ENCODE results near the gene TRUB2. TPM values are rescaled to one million over a fixed set of nuclear protein-coding genes. Genes with fewer than 3 reads are reported as not detected.

TRUB2 gene
- total RNA-seq, 1 experiment from 2014 or later: 42.1 TPM

GRCh38 chr9:128276008-128276573, 46.2 kb downstream of the TRUB2 start, which contains the start of gene SWI5:
SWI5 (plus strand) TSS chr9:128276276.
- Histone ChIP-seq H2AFZ (ENCODE audit: low read depth, low read length, poor library complexity, severe bottlenecking) (no peak within 1 kb of the TSS), H3K9ac (ENCODE audit: low read length) (peak within 1 kb of the TSS; percentile 98), H4K20me1 (ENCODE audit: insufficient read depth) (no peaks in the 10 kb centered on the region), H3K36me3 (ENCODE audit: control insufficient read depth in 1 of 2, insufficient read depth in 2 of 2, low read length in 2 of 2) (peaks cover 7 to 8% of the 10 kb centered on the region in 2 experiments; a peak in 2 of 4 replicates), H3K9me2 (ENCODE audit: insufficient read depth) (no peaks in the 10 kb centered on the region), H3K4me1 (ENCODE audit: control insufficient read depth in 1 of 2, insufficient read depth in 2 of 2, low read length in 2 of 2) (peaks cover 17 to 32% of the 10 kb centered on the region in 2 experiments), H3K4me2 (ENCODE audit: low read length) (peak within 1 kb of the TSS; percentile 99), H3K9me3 (ENCODE audit: control insufficient read depth in 1 of 2, insufficient read depth in 1 of 2, low read depth in 1 of 2, low read length in 2 of 2) (no peaks in the 10 kb centered on the region), H3K27me3 (ENCODE audit: insufficient read depth, low read length) (no peaks in the 10 kb centered on the region), H3K4me3 (replicated peaks in 1 of 2; ENCODE audit: low read depth in 1 of 2, low read length in 2 of 2) (peak within 1 kb of the TSS; percentile 93 to 99), H3K79me2 (ENCODE audit: insufficient read depth, low read length) (peaks cover 23% of the 10 kb centered on the region), H3K27ac (ENCODE audit: low read depth, low read length) (peak within 1 kb of the TSS; percentile 92)
- TF ChIP-seq, protein P1, sequence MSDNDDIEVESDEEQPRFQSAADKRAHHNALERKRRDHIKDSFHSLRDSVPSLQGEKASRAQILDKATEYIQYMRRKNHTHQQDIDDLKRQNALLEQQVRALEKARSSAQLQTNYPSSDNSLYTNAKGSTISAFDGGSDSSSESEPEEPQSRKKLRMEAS (IDR thresholded peaks at IDR 0.05): no peak
- peak; percentile 93 for TF ChIP-seq POLR2A (IDR thresholded peaks at IDR 0.05; ENCODE audit: borderline replicate concordance, extremely low read depth, insufficient read depth, insufficient read length)
- TF ChIP-seq ZNF274 (IDR thresholded peaks at IDR 0.05; ENCODE audit: low read depth, low read length): no peak
- no peak for TF ChIP-seq EZH2phosphoT487 (IDR thresholded peaks at IDR 0.05; ENCODE audit: borderline replicate concordance)
- TF ChIP-seq FOSL1 (IDR thresholded peaks at IDR 0.05; ENCODE audit: low read depth): no peak
- no peak for TF ChIP-seq ELF1 (IDR thresholded peaks at IDR 0.05; ENCODE audit: borderline replicate concordance, low read depth)
- TF ChIP-seq, protein P2, sequence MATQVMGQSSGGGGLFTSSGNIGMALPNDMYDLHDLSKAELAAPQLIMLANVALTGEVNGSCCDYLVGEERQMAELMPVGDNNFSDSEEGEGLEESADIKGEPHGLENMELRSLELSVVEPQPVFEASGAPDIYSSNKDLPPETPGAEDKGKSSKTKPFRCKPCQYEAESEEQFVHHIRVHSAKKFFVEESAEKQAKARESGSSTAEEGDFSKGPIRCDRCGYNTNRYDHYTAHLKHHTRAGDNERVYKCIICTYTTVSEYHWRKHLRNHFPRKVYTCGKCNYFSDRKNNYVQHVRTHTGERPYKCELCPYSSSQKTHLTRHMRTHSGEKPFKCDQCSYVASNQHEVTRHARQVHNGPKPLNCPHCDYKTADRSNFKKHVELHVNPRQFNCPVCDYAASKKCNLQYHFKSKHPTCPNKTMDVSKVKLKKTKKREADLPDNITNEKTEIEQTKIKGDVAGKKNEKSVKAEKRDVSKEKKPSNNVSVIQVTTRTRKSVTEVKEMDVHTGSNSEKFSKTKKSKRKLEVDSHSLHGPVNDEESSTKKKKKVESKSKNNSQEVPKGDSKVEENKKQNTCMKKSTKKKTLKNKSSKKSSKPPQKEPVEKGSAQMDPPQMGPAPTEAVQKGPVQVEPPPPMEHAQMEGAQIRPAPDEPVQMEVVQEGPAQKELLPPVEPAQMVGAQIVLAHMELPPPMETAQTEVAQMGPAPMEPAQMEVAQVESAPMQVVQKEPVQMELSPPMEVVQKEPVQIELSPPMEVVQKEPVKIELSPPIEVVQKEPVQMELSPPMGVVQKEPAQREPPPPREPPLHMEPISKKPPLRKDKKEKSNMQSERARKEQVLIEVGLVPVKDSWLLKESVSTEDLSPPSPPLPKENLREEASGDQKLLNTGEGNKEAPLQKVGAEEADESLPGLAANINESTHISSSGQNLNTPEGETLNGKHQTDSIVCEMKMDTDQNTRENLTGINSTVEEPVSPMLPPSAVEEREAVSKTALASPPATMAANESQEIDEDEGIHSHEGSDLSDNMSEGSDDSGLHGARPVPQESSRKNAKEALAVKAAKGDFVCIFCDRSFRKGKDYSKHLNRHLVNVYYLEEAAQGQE (IDR thresholded peaks at IDR 0.05; ENCODE audit: low read depth): no peak
- TF ChIP-seq, protein P3, sequence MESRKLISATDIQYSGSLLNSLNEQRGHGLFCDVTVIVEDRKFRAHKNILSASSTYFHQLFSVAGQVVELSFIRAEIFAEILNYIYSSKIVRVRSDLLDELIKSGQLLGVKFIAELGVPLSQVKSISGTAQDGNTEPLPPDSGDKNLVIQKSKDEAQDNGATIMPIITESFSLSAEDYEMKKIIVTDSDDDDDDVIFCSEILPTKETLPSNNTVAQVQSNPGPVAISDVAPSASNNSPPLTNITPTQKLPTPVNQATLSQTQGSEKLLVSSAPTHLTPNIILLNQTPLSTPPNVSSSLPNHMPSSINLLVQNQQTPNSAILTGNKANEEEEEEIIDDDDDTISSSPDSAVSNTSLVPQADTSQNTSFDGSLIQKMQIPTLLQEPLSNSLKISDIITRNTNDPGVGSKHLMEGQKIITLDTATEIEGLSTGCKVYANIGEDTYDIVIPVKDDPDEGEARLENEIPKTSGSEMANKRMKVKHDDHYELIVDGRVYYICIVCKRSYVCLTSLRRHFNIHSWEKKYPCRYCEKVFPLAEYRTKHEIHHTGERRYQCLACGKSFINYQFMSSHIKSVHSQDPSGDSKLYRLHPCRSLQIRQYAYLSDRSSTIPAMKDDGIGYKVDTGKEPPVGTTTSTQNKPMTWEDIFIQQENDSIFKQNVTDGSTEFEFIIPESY (IDR thresholded peaks at IDR 0.05; ENCODE audit: extremely low read depth, insufficient replicate concordance, low read length): no peak
- no peak for TF ChIP-seq YY1 (IDR thresholded peaks at IDR 0.05; ENCODE audit: extremely low read depth, insufficient replicate concordance, low read depth, low read length)
- TF ChIP-seq CEBPB (IDR thresholded peaks at IDR 0.05; ENCODE audit: low read depth): no peak
- no peak for TF ChIP-seq EGR1 (IDR thresholded peaks at IDR 0.05; ENCODE audit: low read depth)
- peak; percentile 56 for TF ChIP-seq TCF7L2 (IDR thresholded peaks at IDR 0.05; ENCODE audit: borderline replicate concordance, extremely low read depth, insufficient read depth, insufficient read length)
- TF ChIP-seq JUND (IDR thresholded peaks at IDR 0.05): no peak
- peak; percentile 98 for TF ChIP-seq POLR2AphosphoS5 (IDR thresholded peaks at IDR 0.05; ENCODE audit: low read depth, low read length)
- peak; percentile 89 for ATAC-seq
- POLR2A ChIA-PET: interaction anchor here (0.8 to 1.1 kb wide), 4 partner anchors 9 to 86 kb away, joined by 3 to 4 read pairs (median 3); no protein-coding TSS in a partner anchor
- intact Hi-C loops (cut with micrococcal nuclease): no loop called here
- peak; percentile 98 for DNase-seq (ENCODE audit: low read depth, low spot score)
- no TSS peak for BruUV-seq (replicated peaks)
- CTCF ChIA-PET: interaction anchor here (0.9 to 1.0 kb wide), 2 partner anchors 9 to 19 kb away, joined by 3 read pairs; no protein-coding TSS in a partner anchor
- RAD21 ChIA-PET (ENCODE audit: low non-redundant PET in 1 of 2, low total read pairs in 2 of 2, uncharacterized antibody in 2 of 2, unreplicated experiment in 2 of 2): interaction anchor here in 1 of 2 experiments (0.9 kb wide), 1 partner anchor 19 kb away, joined by 3 read pairs; no protein-coding TSS in a partner anchor

All from HCT116 (cell line).